OCI-LY3 (cell line): ENCODE measurements around the gene MRAS.

Source experiments
- H2AFZ ChIP-seq: fragments of 200-600, 300-600 bp; shearing (Covaris generic); 2 replicates; pipeline ENCODE4 v1.6.0; 2014; ENCODE audit warnings: antibody characterized with exemption, low read depth, low read length
- H3K27ac ChIP-seq: fragments of 200-600, 300-600 bp; sonication (generic); 2 replicates; pipeline ENCODE4 v1.5.1; 2014; ENCODE audit warnings: mild to moderate bottlenecking, low read length, moderate library complexity, mixed read lengths
- H3K27me3 ChIP-seq: fragments of 200-600, 300-600 bp; sonication (generic); 2 replicates; pipeline ENCODE4 v1.6.1; 2014; ENCODE audit warnings: low read depth, low read length, mixed read lengths
- H3K36me3 ChIP-seq: fragments of 200-600, 300-600 bp; sonication (generic); replicated peaks from 2 replicates; pipeline ENCODE3; 2014; ENCODE audit warnings: low read depth, low read length, mixed read lengths
- H3K4me1 ChIP-seq: fragments of 300-600, 200-600 bp; sonication (generic); 2 replicates; pipeline ENCODE4 v1.6.1; 2014; ENCODE audit warnings: low read length, mixed read lengths
- H3K4me2 ChIP-seq: fragments of 200-600, 300-600 bp; sonication (generic); 2 replicates; pipeline ENCODE4 v1.6.1; 2014; ENCODE audit warnings: low read length, mixed read lengths
- H3K4me3 ChIP-seq: fragments of 300-600, 200-600 bp; sonication (generic); 2 replicates; pipeline ENCODE4 v1.5.1; 2014; ENCODE audit warnings: antibody characterized with exemption, mild to moderate bottlenecking, low read length, moderate library complexity
- H3K79me2 ChIP-seq: fragments of 300-600, 200-600 bp; shearing (Covaris generic); 2 replicates; pipeline ENCODE4 v1.6.1; 2014; ENCODE audit warnings: mild to moderate bottlenecking, low read length, mixed read lengths
- H3K9ac ChIP-seq: fragments of 300-600, 200-600 bp; shearing (Covaris generic); 2 replicates; pipeline ENCODE4 v1.6.0; 2014; ENCODE audit warnings: mild to moderate bottlenecking, low read length, moderate library complexity
- H3K9me3 ChIP-seq: fragments of 200-600, 300-600 bp; shearing (Covaris generic); 2 replicates; pipeline ENCODE4 v1.6.1; 2014; ENCODE audit warnings: low read length, mixed read lengths; ENCODE audit not compliant: insufficient read depth
- H4K20me1 ChIP-seq: fragments of 200-600, 300-600 bp; sonication (generic); 2 replicates; pipeline ENCODE4 v1.6.1; 2016; ENCODE audit warnings: low read length, mixed read lengths; ENCODE audit not compliant: insufficient read depth
- EZH2phosphoT487 ChIP-seq: fragments of 200-600 bp; shearing (Covaris generic); IDR thresholded peaks from 2 replicates; pipeline ENCODE4 v1.6.1; 2018; ENCODE audit warnings: antibody characterized with exemption, mixed run types, low read depth
- TF ChIP-seq, protein P1 (sequence below): fragments of 200-600, 300-600 bp; sonication (generic); IDR thresholded peaks from 2 replicates; pipeline ENCODE4 v1.5.1; 2014; ENCODE audit warnings: antibody characterized with exemption, low read length, low read depth

The MRAS gene

GRCh38 chr3:138363322-138363721 lies 14.9 kb downstream of the MRAS start:
- H3K36me3 ChIP-seq, result no peaks in the 10 kb centered on the region
- no peak overlapping the region for H3K9ac ChIP-seq
- H3K27me3 ChIP-seq, result peaks cover 80% of the 10 kb centered on the region
- TF ChIP-seq, protein P1, sequence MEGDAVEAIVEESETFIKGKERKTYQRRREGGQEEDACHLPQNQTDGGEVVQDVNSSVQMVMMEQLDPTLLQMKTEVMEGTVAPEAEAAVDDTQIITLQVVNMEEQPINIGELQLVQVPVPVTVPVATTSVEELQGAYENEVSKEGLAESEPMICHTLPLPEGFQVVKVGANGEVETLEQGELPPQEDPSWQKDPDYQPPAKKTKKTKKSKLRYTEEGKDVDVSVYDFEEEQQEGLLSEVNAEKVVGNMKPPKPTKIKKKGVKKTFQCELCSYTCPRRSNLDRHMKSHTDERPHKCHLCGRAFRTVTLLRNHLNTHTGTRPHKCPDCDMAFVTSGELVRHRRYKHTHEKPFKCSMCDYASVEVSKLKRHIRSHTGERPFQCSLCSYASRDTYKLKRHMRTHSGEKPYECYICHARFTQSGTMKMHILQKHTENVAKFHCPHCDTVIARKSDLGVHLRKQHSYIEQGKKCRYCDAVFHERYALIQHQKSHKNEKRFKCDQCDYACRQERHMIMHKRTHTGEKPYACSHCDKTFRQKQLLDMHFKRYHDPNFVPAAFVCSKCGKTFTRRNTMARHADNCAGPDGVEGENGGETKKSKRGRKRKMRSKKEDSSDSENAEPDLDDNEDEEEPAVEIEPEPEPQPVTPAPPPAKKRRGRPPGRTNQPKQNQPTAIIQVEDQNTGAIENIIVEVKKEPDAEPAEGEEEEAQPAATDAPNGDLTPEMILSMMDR, result no peak
- TF ChIP-seq EZH2phosphoT487, result no peak
- H3K4me1 ChIP-seq, result peaks cover 8% of the 10 kb centered on the region
- H3K4me3 ChIP-seq, result no peak overlapping the region
- no peaks in the 10 kb centered on the region for H3K9me3 ChIP-seq
- H3K79me2 ChIP-seq, result no peaks in the 10 kb centered on the region
- H2AFZ ChIP-seq, result no peak overlapping the region
- no peak overlapping the region for H3K27ac ChIP-seq
- no peak overlapping the region for H3K4me2 ChIP-seq
- peaks cover 11% of the 10 kb centered on the region; the same call in 1 of the 2 replicates for H4K20me1 ChIP-seq

DNA sequence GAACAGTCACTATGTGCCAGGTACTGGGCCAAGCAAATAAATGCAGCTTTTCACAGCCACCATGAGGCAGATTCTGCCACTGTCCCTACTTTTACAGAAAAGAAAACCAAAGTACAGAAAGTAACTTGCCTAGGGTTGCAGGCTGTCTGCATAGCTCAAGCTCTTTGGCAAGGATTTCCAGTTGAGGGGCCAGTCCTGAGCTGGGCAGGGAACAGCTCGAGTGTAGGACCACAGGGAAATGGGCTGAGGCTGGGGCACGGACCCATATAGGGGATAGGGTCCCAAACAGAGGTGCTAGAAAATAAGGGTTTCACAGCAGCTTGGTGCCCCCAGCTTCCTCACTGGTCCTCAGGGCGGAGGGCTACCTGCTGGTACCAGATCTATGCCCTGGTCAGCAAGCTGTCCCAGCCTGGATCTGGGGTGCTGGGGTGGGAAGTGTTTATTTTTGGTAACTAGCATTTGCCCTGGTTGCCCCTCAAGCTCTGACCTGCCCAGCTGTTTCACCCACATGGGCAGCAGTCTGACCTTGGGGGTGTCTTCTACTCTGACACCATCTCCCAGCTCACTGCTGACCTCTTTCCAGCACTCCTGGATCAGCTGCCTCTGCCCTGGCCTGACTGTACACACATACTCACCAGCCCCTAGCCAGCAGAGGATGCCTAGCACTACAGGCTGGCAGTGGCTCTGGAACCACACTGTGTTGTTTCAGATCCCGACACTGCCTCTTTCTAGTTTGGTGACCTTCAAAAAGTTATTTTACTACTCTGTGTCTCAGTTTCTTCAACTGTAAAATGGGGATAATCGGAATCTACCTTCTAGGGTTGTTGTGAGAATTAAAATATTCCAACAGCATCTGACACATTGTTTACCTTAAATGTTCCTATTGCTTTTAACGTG lies 16.2 kb downstream of the MRAS start:
- H3K4me1 ChIP-seq, result peaks cover 8% of the 10 kb centered on the region
- peaks cover 82% of the 10 kb centered on the region for H3K27me3 ChIP-seq
- H3K4me3 ChIP-seq, result no peak overlapping the region
- H3K4me2 ChIP-seq, result no peak overlapping the region
- H4K20me1 ChIP-seq, result peaks cover 24% of the 10 kb centered on the region; the same call in 1 of the 2 replicates
- H3K79me2 ChIP-seq, result no peaks in the 10 kb centered on the region
- H3K9me3 ChIP-seq, result no peaks in the 10 kb centered on the region
- TF ChIP-seq, protein P1, result no peak
- TF ChIP-seq EZH2phosphoT487, result no peak
- no peak overlapping the region for H3K9ac ChIP-seq
- no peaks in the 10 kb centered on the region for H3K36me3 ChIP-seq
- H2AFZ ChIP-seq, result no peak overlapping the region
- no peak overlapping the region for H3K27ac ChIP-seq

DNA sequence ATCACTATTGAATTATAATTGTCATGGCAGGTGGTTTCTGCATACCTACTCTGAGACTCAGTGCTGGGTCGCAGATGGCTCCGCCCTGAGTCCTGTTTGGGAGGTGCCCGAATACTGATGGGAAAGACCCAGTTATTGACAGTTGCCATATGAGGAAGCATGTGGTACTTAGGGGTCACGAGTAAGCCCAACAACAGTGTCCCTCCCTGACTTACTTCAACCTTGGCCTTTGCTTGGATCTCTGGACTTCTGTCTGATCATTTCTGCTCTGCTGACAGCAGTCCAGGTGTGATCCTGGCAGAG lies 16.8 kb downstream of the MRAS start:
- Histone ChIP-seq H4K20me1 (peaks cover 24% of the 10 kb centered on the region; the same call in 1 of the 2 replicates), H2AFZ (no peak overlapping the region), H3K79me2 (no peaks in the 10 kb centered on the region), H3K9me3 (no peaks in the 10 kb centered on the region), H3K4me1 (peaks cover 8% of the 10 kb centered on the region), H3K4me3 (no peak overlapping the region), H3K9ac (no peak overlapping the region), H3K4me2 (no peak overlapping the region), H3K27ac (no peak overlapping the region), H3K36me3 (no peaks in the 10 kb centered on the region), H3K27me3 (peaks cover 88% of the 10 kb centered on the region)
- TF ChIP-seq EZH2phosphoT487, result no peak
- TF ChIP-seq, protein P1, result no peak

- H3K9me3 ChIP-seq, result no peaks in the 10 kb centered on the region
- no peak overlapping the region for H3K27ac ChIP-seq
- no peak for TF ChIP-seq EZH2phosphoT487
- TF ChIP-seq, protein P1, result no peak
- H3K79me2 ChIP-seq, result no peaks in the 10 kb centered on the region
- H4K20me1 ChIP-seq, result peaks cover 29% of the 10 kb centered on the region; the same call in 1 of the 2 replicates
- H3K27me3 ChIP-seq, result peaks cover 90% of the 10 kb centered on the region
- H3K9ac ChIP-seq, result no peak overlapping the region
- H3K36me3 ChIP-seq, result no peaks in the 10 kb centered on the region
- H2AFZ ChIP-seq, result no peak overlapping the region
- no peak overlapping the region for H3K4me3 ChIP-seq
- no peak overlapping the region for H3K4me2 ChIP-seq
- peaks cover 14% of the 10 kb centered on the region for H3K4me1 ChIP-seq
Measured at GRCh38 chr3:138366006-138366759, 17.8 kb downstream of the MRAS start.
